HG02610 (cell line): Measurements from ENCODE around the gene SOX3.

Experiments used
- ATAC-seq: cut with Tn5 transposase; IDR thresholded peaks from one replicate; pipeline ENCODE4 v1.9.1; 2021; ENCODE audit warnings: mild to moderate bottlenecking, moderate library complexity; ENCODE audit not compliant: unreplicated experiment

SOX3 gene

DNA sequence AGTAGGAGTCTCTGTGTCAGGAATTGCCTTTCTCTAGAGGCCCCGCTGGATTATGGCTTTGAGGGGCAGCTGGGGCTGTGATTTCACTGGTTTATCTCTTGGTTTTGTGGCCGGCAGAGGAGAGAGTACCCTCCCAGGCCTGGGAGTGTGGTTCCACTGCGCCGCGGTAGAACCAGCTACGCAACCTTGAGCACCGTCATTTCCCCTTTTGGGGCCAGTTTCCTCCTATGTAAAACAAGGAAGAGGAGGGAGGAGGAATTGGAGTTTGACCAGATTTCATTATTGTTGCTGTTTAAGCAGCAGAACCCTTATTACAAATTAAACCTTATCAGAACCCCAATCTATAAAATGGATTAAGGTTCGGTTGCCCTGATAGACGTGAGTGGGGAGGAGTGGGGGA, 4.4 kb downstream of the SOX3 start:
- no peak for ATAC-seq

DNA sequence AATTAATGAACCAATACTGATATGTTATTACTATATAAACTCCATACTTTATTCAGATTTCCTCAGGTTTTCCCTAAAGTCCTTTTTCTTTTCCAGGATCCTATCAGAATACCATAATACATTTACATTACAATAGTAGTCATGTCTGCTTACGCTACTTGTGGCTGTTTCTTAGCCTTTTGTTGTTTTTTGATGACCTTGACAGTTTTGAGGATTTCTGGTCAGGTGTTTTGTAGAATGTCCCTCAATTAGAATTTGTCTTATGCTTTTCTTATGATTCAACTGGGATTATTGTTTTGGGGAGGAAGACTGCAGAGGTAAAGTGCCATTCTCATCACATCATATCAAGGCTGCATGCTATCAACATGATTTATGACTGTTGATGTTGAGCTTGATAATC, 9.1 kb downstream of the SOX3 start:
- ATAC-seq = no peak

GRCh38 chrX:140492066-140492994, 12.5 kb downstream of the SOX3 start:
- ATAC-seq = no peak

GRCh38 chrX:140480765-140481164, 24.1 kb downstream of the SOX3 start:
- no peak for ATAC-seq

- no peak for ATAC-seq
These were observed 26.9 kb downstream of the SOX3 start for GRCh38 chrX:140477987-140478386.

DNA sequence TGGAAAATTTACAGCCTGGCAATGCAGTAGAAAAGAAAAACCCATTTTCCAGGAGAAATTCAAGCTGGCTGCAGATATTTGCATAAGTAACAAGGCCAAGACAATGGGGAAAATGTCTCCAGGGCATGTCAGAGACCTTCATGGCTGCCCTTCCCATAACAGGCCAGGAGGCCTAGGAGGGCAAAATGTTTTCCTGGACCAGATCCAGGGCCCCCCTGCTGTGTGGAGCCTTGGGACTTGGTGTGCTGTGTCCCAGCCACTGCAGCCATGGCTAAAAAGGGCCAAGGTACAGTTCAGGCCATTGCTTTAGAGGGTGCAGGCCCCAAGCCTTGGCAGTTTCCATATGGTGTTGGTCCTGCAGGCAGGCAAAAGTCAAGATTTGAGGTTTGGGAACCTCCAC, 29.8 kb downstream of the SOX3 start:
- no peak for ATAC-seq

DNA sequence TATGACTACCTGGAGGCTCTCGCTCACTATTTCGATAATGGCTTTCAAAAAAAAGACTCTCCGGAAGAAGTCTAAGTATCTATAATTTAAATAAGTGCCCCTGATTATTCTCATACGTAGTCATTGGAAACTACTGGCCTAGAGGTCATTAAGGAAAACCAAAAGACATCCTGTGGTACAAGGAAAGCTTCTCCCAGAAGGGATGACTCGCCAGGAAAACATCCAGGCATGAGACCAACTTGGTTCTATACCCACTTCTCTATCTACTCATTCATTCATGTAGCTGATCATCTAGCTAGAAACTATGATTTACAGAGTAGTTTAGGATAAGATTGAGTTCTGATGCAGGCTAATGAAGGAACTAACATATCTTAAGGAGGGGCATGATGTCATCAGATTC, 37.7 kb downstream of the SOX3 start:
- no peak for ATAC-seq
